GM18519 (cell line): ENCODE measurements around the gene CPA4.

Experiments used
- ATAC-seq: cut with Tn5 transposase; IDR thresholded peaks from one replicate; pipeline ENCODE4 v1.9.1; 2021; ENCODE audit warnings: mild to moderate bottlenecking, moderate library complexity; ENCODE audit not compliant: unreplicated experiment, low FRiP score

The CPA4 gene

GRCh38 chr7:130338233-130338632 lies 45.3 kb downstream of the CPA4 start:
- ATAC-seq, result no peak

GRCh38 chr7:130341882-130342281 lies 48.9 kb downstream of the CPA4 start:
- no peak for ATAC-seq

- no peak for ATAC-seq
Measured at GRCh38 chr7:130342701-130343380, 49.9 kb downstream of the CPA4 start.

- no peak for ATAC-seq
Measured at GRCh38 chr7:130344271-130344866, 51.4 kb downstream of the CPA4 start, which contains the start of gene CPA5. TSS of gene CPA5 (plus strand) at chr7:130344816. CDS start at chr7:130346486, 1,670 bp downstream.

GRCh38 chr7:130345136-130345535 lies 52.2 kb downstream of the CPA4 start:
- ATAC-seq, result no peak

GRCh38 chr7:130345725-130346124 lies 52.8 kb downstream of the CPA4 start:
- ATAC-seq, result no peak

- no peak for ATAC-seq
Measured at GRCh38 chr7:130346177-130346905, 53.4 kb downstream of the CPA4 start.

GRCh38 chr7:130346941-130347340 lies 54.0 kb downstream of the CPA4 start:
- ATAC-seq, result no peak

- ATAC-seq, result no peak
Measured at GRCh38 chr7:130349911-130350782, 57.2 kb downstream of the CPA4 start.

GRCh38 chr7:130350945-130351790 lies 58.2 kb downstream of the CPA4 start:
- ATAC-seq, result no peak

- ATAC-seq, result no peak
Measured at GRCh38 chr7:130351791-130352090, 58.8 kb downstream of the CPA4 start.

- ATAC-seq, result no peak
Measured at GRCh38 chr7:130352194-130353074, 59.5 kb downstream of the CPA4 start.

GRCh38 chr7:130353196-130353595 lies 60.2 kb downstream of the CPA4 start:
- ATAC-seq, result no peak

- ATAC-seq, result no peak
Measured at GRCh38 chr7:130356121-130356875, 63.3 kb downstream of the CPA4 start.

- ATAC-seq, result no peak
Measured at GRCh38 chr7:130356876-130357611, 64.1 kb downstream of the CPA4 start.

GRCh38 chr7:130358471-130358870 lies 65.5 kb downstream of the CPA4 start:
- ATAC-seq, result no peak

- no peak for ATAC-seq
Measured at GRCh38 chr7:130359276-130359857, 66.4 kb downstream of the CPA4 start.
